ENCODE data around the gene SLC3A2.

DNA sequence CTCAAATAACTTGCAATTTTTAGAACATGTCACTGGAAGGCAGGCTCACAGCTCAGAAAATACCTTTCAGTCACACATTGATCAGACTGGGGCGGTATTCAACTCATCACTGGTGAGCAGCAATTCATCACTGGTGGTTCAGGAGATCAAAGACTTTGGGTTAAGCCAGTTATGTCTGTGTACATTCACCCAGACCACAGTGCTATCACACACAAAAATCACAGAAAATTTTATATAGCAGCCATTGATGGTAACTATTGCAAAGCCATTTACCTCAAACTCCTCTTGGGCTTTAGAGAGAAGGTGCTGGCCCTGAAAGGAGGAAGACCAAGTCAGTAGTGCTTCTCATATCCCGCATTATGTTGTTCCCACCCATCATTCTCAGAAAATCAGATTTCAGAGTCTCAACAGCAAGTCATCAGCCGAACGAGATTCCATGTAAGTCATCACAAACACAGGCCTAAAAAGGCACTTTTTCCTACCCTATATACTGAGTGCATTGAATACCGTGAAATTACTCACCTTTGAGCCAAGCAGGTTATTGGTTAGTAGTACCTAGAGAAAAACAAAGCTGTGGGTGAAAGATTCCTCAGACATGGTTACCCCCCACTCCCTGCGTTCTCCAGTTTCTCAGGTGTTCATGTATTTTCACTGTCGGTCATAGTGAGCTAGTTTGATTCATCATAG is 27.3 kb upstream of the SLC3A2 start:
- TF ChIP-seq, protein P1, sequence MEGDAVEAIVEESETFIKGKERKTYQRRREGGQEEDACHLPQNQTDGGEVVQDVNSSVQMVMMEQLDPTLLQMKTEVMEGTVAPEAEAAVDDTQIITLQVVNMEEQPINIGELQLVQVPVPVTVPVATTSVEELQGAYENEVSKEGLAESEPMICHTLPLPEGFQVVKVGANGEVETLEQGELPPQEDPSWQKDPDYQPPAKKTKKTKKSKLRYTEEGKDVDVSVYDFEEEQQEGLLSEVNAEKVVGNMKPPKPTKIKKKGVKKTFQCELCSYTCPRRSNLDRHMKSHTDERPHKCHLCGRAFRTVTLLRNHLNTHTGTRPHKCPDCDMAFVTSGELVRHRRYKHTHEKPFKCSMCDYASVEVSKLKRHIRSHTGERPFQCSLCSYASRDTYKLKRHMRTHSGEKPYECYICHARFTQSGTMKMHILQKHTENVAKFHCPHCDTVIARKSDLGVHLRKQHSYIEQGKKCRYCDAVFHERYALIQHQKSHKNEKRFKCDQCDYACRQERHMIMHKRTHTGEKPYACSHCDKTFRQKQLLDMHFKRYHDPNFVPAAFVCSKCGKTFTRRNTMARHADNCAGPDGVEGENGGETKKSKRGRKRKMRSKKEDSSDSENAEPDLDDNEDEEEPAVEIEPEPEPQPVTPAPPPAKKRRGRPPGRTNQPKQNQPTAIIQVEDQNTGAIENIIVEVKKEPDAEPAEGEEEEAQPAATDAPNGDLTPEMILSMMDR (IDR thresholded peaks at IDR 0.05), result no peak
- TF ChIP-seq, protein P2, sequence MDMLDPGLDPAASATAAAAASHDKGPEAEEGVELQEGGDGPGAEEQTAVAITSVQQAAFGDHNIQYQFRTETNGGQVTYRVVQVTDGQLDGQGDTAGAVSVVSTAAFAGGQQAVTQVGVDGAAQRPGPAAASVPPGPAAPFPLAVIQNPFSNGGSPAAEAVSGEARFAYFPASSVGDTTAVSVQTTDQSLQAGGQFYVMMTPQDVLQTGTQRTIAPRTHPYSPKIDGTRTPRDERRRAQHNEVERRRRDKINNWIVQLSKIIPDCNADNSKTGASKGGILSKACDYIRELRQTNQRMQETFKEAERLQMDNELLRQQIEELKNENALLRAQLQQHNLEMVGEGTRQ (CRISPR knock-in tag; IDR thresholded peaks at IDR 0.05), result no peak
- TF ChIP-seq NFYB (CRISPR knock-in tag; conservative IDR thresholded peaks at IDR 0.05; ENCODE audit: low read depth), result no peak
- no peak for TF ChIP-seq ELF4 (CRISPR knock-in tag; IDR thresholded peaks at IDR 0.05; ENCODE audit: low read depth)
